Activated CD4-positive, alpha-beta memory T cell treated with anti-CD3 and anti-CD28 coated beads, Interleukin-2, amount 10 ng/mL, durations not matched to agents 7 days and 5 days (primary cell): ENCODE measurements around the gene CEACAM5. TPM values are rescaled to one million over a fixed set of nuclear protein-coding genes. Genes with fewer than 3 reads are reported as not detected.
A peak's percentile ranks its signal among the peaks of the same experiment; 100 is the strongest.

Experiments used
- CTCF ChIA-PET: fragments of 350-600 bp; sonication (Branson Sonifier 250); formaldehyde crosslinking; loops from one replicate; lab custom pipeline; 2021; ENCODE audit warnings: antibody characterized with exemption, inconsistent platforms; lab: Charles Lee
- POLR2A ChIA-PET: fragments of 350-600 bp; sonication (Branson Sonifier 250); formaldehyde crosslinking; loops from one replicate; lab custom pipeline; 2021; ENCODE audit warnings: antibody characterized with exemption; lab: Charles Lee
- DNase-seq: peaks from one replicate; pipeline ENCODE4 v3.0.0-alpha.2; 2020
- H3K27ac Mint-ChIP-seq: one replicate; pipeline ENCODE4 v1.8.0; 2021; ENCODE audit warnings: mild to moderate bottlenecking, mixed read lengths
- H3K27me3 Mint-ChIP-seq: one replicate; pipeline ENCODE4 v1.8.0; 2021; ENCODE audit warnings: mixed read lengths
- H3K36me3 Mint-ChIP-seq: one replicate; pipeline ENCODE4 v1.8.0; 2021; ENCODE audit warnings: low read depth, mixed read lengths
- H3K4me1 Mint-ChIP-seq: one replicate; pipeline ENCODE4 v1.8.0; 2021; ENCODE audit warnings: mixed read lengths
- H3K4me3 Mint-ChIP-seq: one replicate; pipeline ENCODE4 v1.8.0; 2021; ENCODE audit warnings: mild to moderate bottlenecking, mixed read lengths
- H3K9me3 Mint-ChIP-seq: one replicate; pipeline ENCODE4 v1.8.0; 2021; ENCODE audit warnings: mixed read lengths
- total RNA-seq, 2 experiments: library from RNA; stranded (reverse); gene quantifications; one replicate each; pipeline ENCODE4 v1.2.3, GENCODE V29; 2021

Gene CEACAM5
- total RNA-seq = not detected

GRCh38 chr19:41708481-41708880, at the start of gene CEACAM5:
TSS of gene CEACAM5 (plus strand) at chr19:41708626. CDS start at chr19:41708732, 106 bp downstream.
- Mint-ChIP-seq H3K36me3 (no peaks in the 10 kb centered on the region), H3K27ac (no peak within 1 kb of the TSS), H3K4me3 (no peak within 1 kb of the TSS), H3K9me3 (no peaks in the 10 kb centered on the region), H3K27me3 (peaks cover 21% of the 10 kb centered on the region), H3K4me1 (peaks cover 4% of the 10 kb centered on the region)
- CTCF ChIA-PET = no interaction called here
- no peak for DNase-seq
- POLR2A ChIA-PET = no interaction called here

- H3K4me3 Mint-ChIP-seq = no peak overlapping the region
- ChIA-PET CTCF (interaction anchor here (1.5 kb wide), 1 partner anchor 24 kb away, joined by 6 read pairs; no protein-coding TSS in a partner anchor), POLR2A (no interaction called here)
- H3K27me3 Mint-ChIP-seq = peaks cover 28% of the 10 kb centered on the region
- no peak overlapping the region for H3K27ac Mint-ChIP-seq
- peaks cover 16% of the 10 kb centered on the region for H3K9me3 Mint-ChIP-seq
- no peak for DNase-seq
- no peaks in the 10 kb centered on the region for H3K4me1 Mint-ChIP-seq
- peaks cover 3% of the 10 kb centered on the region for H3K36me3 Mint-ChIP-seq
These were observed 42.4 kb upstream of the CEACAM5 start for GRCh38 chr19:41666075-41666474.

- CTCF ChIA-PET = interaction anchor here (0.9 kb wide), 1 partner anchor 367 kb away, joined by 3 read pairs; no protein-coding TSS in a partner anchor
- Mint-ChIP-seq H3K27ac (no peak overlapping the region), H3K36me3 (peaks cover 3% of the 10 kb centered on the region), H3K4me3 (no peak overlapping the region), H3K9me3 (peaks cover 16% of the 10 kb centered on the region), H3K4me1 (no peaks in the 10 kb centered on the region), H3K27me3 (peaks cover 29% of the 10 kb centered on the region)
- POLR2A ChIA-PET = no interaction called here
- no peak for DNase-seq
These were observed 40.1 kb upstream of the CEACAM5 start for GRCh38 chr19:41668315-41668714.

GRCh38 chr19:41670755-41671154, 37.7 kb upstream of the CEACAM5 start:
- DNase-seq = no peak
- CTCF ChIA-PET = no interaction called here
- POLR2A ChIA-PET = no interaction called here
- Mint-ChIP-seq H3K36me3 (no peaks in the 10 kb centered on the region), H3K9me3 (peaks cover 8% of the 10 kb centered on the region), H3K4me3 (no peak overlapping the region), H3K27ac (no peak overlapping the region), H3K27me3 (peaks cover 36% of the 10 kb centered on the region), H3K4me1 (no peaks in the 10 kb centered on the region)

GRCh38 chr19:41671486-41671885, 36.9 kb upstream of the CEACAM5 start:
- ChIA-PET POLR2A (no interaction called here), CTCF (no interaction called here)
- H3K4me3 Mint-ChIP-seq = no peak overlapping the region
- no peak overlapping the region for H3K27ac Mint-ChIP-seq
- no peaks in the 10 kb centered on the region for H3K4me1 Mint-ChIP-seq
- H3K27me3 Mint-ChIP-seq = peaks cover 40% of the 10 kb centered on the region
- DNase-seq = no peak
- no peaks in the 10 kb centered on the region for H3K36me3 Mint-ChIP-seq
- H3K9me3 Mint-ChIP-seq = peaks cover 3% of the 10 kb centered on the region

GRCh38 chr19:41682437-41682836, 26.0 kb upstream of the CEACAM5 start:
- H3K4me1 Mint-ChIP-seq = no peaks in the 10 kb centered on the region
- no peak for DNase-seq
- peaks cover 25% of the 10 kb centered on the region for H3K27me3 Mint-ChIP-seq
- CTCF ChIA-PET = interaction anchor here (1.7 kb wide), 1 partner anchor 41 kb away, joined by 7 read pairs; no protein-coding TSS in a partner anchor
- no peaks in the 10 kb centered on the region for H3K36me3 Mint-ChIP-seq
- H3K27ac Mint-ChIP-seq = no peak overlapping the region
- no peak overlapping the region for H3K4me3 Mint-ChIP-seq
- POLR2A ChIA-PET = no interaction called here
- H3K9me3 Mint-ChIP-seq = no peaks in the 10 kb centered on the region

GRCh38 chr19:41687419-41687818, 21.0 kb upstream of the CEACAM5 start:
- DNase-seq = no peak
- CTCF ChIA-PET = no interaction called here
- POLR2A ChIA-PET = no interaction called here
- peaks cover 14% of the 10 kb centered on the region for H3K27me3 Mint-ChIP-seq
- no peak overlapping the region for H3K4me3 Mint-ChIP-seq
- no peaks in the 10 kb centered on the region for H3K36me3 Mint-ChIP-seq
- no peaks in the 10 kb centered on the region for H3K4me1 Mint-ChIP-seq
- no peak overlapping the region for H3K27ac Mint-ChIP-seq
- H3K9me3 Mint-ChIP-seq = no peaks in the 10 kb centered on the region

- Mint-ChIP-seq H3K27me3 (peaks cover 21% of the 10 kb centered on the region), H3K9me3 (no peaks in the 10 kb centered on the region), H3K36me3 (no peaks in the 10 kb centered on the region), H3K4me3 (no peak within 1 kb of the TSS), H3K27ac (no peak within 1 kb of the TSS), H3K4me1 (no peaks in the 10 kb centered on the region)
- ChIA-PET CTCF (no interaction called here), POLR2A (no interaction called here)
- no peak for DNase-seq
These were observed 20.3 kb upstream of the CEACAM5 start, which contains the start of gene CEACAM7 for GRCh38 chr19:41688098-41688497. TSS of gene CEACAM7 (minus strand) at chr19:41688270. CDS start at chr19:41688165, 105 bp downstream.

GRCh38 chr19:41688687-41689086, 19.7 kb upstream of the CEACAM5 start:
- Mint-ChIP-seq H3K27ac (no peak overlapping the region), H3K4me1 (no peaks in the 10 kb centered on the region), H3K27me3 (peaks cover 24% of the 10 kb centered on the region), H3K36me3 (no peaks in the 10 kb centered on the region), H3K9me3 (no peaks in the 10 kb centered on the region), H3K4me3 (no peak overlapping the region)
- no peak for DNase-seq
- CTCF ChIA-PET = interaction anchor here (1.3 kb wide), 1 partner anchor 47 kb away, joined by 7 read pairs; no protein-coding TSS in a partner anchor
- POLR2A ChIA-PET = no interaction called here

GRCh38 chr19:41689993-41690800, 18.2 kb upstream of the CEACAM5 start:
- Mint-ChIP-seq H3K27ac (no peak overlapping the region), H3K9me3 (no peaks in the 10 kb centered on the region), H3K4me3 (no peak overlapping the region), H3K27me3 (peaks cover 21% of the 10 kb centered on the region), H3K36me3 (no peaks in the 10 kb centered on the region), H3K4me1 (no peaks in the 10 kb centered on the region)
- CTCF ChIA-PET = interaction anchor here (1.3 to 2.8 kb wide), 4 partner anchors 11 to 49 kb away, joined by 4 to 21 read pairs (median 9); no protein-coding TSS in a partner anchor
- DNase-seq = no peak
- POLR2A ChIA-PET = no interaction called here

GRCh38 chr19:41690801-41691065, 17.7 kb upstream of the CEACAM5 start:
- H3K36me3 Mint-ChIP-seq = no peaks in the 10 kb centered on the region
- H3K9me3 Mint-ChIP-seq = no peaks in the 10 kb centered on the region
- H3K27me3 Mint-ChIP-seq = peaks cover 21% of the 10 kb centered on the region
- ChIA-PET CTCF (interaction anchor here (0.8 to 2.8 kb wide), 5 partner anchors 11 to 361 kb away, joined by 3 to 21 read pairs (median 4); no protein-coding TSS in a partner anchor), POLR2A (no interaction called here)
- no peaks in the 10 kb centered on the region for H3K4me1 Mint-ChIP-seq
- no peak overlapping the region for H3K4me3 Mint-ChIP-seq
- H3K27ac Mint-ChIP-seq = no peak overlapping the region
- DNase-seq = no peak

GRCh38 chr19:41691268-41691970, 17.0 kb upstream of the CEACAM5 start:
- peak; percentile 31 for DNase-seq
- Mint-ChIP-seq H3K36me3 (no peaks in the 10 kb centered on the region), H3K9me3 (no peaks in the 10 kb centered on the region), H3K4me3 (no peak overlapping the region), H3K27me3 (peaks cover 21% of the 10 kb centered on the region), H3K4me1 (no peaks in the 10 kb centered on the region), H3K27ac (no peak overlapping the region)
- ChIA-PET CTCF (interaction anchor here (0.8 to 2.8 kb wide), 5 partner anchors 10 to 360 kb away, joined by 3 to 21 read pairs (median 4); no protein-coding TSS in a partner anchor), POLR2A (no interaction called here)

- DNase-seq = no peak
These were observed 14.2 kb upstream of the CEACAM5 start for GRCh38 chr19:41694196-41694595.

More at GRCh38 chr19:41694196-41694595, 14.2 kb upstream of the CEACAM5 start:
- Mint-ChIP-seq H3K9me3 (no peaks in the 10 kb centered on the region), H3K4me3 (no peak overlapping the region), H3K27me3 (peaks cover 21% of the 10 kb centered on the region), H3K36me3 (no peaks in the 10 kb centered on the region), H3K4me1 (no peaks in the 10 kb centered on the region), H3K27ac (no peak overlapping the region)
- ChIA-PET CTCF (no interaction called here), POLR2A (no interaction called here)
